ENCODE measurements around the gene MALAT1.
A peak's percentile ranks its signal among the peaks of the same experiment; 100 is the strongest.
"Not testable (repeated sequence)": the region's sequence is repeated elsewhere in the genome, so short reads cannot be mapped to it uniquely, and the experiment has no call there.

Gene MALAT1

DNA sequence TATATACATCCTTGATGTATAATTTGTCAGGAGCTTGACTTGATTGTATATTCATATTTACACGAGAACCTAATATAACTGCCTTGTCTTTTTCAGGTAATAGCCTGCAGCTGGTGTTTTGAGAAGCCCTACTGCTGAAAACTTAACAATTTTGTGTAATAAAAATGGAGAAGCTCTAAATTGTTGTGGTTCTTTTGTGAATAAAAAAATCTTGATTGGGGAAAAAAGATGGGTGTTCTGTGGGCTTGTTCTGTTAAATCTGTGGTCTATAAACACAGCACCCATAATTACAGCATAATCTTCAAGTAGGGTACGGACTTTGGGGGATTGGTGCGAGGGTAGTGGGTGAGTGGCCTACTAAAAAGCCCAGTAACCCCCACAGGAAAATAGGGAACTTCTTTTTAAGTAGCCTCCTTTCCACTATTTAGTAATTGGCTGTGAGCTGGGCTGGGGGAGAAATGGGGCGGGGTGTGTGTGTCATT lies 7.5 kb downstream of the MALAT1 start (continued):
- TF ChIP-seq ZC3H10 (CRISPR knock-in tag; IDR thresholded peaks at IDR 0.05) = peak; percentile 66
- no peak for TF ChIP-seq ESRRG (CRISPR knock-in tag; IDR thresholded peaks at IDR 0.05)
- no peak for TF ChIP-seq ZNF565 (CRISPR knock-in tag; conservative IDR thresholded peaks at IDR 0.05; ENCODE audit: low read depth)
- no peak for TF ChIP-seq CSRNP3 (CRISPR knock-in tag; IDR thresholded peaks at IDR 0.05)
- TF ChIP-seq PPARA (CRISPR knock-in tag; IDR thresholded peaks at IDR 0.05; ENCODE audit: borderline replicate concordance) = no peak
- 0 out of 2 replicates have a peak, but pooled peaks have one; percentile 43 for TF ChIP-seq TOX (CRISPR knock-in tag; IDR thresholded peaks at IDR 0.05; ENCODE audit: borderline replicate concordance)

DNA sequence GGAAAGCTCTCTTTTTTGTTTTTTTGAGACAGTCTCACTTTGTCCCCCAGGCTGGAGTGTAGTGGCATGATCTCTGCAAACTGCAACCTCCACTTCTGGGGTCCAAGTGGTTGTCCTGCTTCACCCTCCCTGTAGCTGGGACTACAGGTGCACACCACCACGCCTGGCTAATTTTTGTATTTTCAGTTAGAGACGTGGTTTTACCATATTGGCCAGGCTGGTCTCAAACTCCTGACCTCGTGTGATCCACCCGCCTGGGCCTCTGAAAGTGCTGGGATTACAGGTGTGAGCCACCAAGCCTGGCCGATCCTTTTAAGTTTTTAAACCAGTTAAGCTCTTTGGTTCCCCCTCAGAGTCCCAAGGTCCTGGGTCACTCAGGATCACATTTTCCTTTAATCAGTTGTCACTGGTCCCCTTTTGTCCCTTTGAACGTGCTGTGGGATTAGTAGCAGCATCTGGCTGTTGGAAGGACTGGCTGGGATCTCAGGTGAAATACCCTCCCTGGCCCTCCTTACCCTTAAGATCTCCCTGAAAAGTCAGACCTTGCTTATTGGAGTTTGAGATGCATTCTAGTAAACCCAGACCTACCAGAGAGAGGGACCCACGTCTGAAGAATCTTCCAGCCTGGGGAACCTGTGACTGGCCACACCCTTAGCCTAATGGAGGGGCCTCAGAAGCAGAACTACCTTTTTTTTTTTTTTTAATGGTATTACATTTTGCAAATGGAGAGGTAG lies 8.1 kb downstream of the MALAT1 start:
- ATAC-seq = peak; percentile 14
- TF ChIP-seq TSHZ2 (CRISPR knock-in tag; IDR thresholded peaks at IDR 0.05) = no peak
- peak; percentile 93 for TF ChIP-seq GLIS3 (CRISPR knock-in tag; IDR thresholded peaks at IDR 0.05)
- peak; percentile 89 for TF ChIP-seq PATZ1 (CRISPR knock-in tag; IDR thresholded peaks at IDR 0.05; ENCODE audit: borderline replicate concordance)
- TF ChIP-seq ZFP30 (CRISPR knock-in tag; IDR thresholded peaks at IDR 0.05) = peak; percentile 53
- no peak for TF ChIP-seq BACH2 (CRISPR knock-in tag; IDR thresholded peaks at IDR 0.05; ENCODE audit: borderline replicate concordance)
- peak; percentile 94 for TF ChIP-seq RARB (CRISPR knock-in tag; IDR thresholded peaks at IDR 0.05)
- TF ChIP-seq CSRNP3 (CRISPR knock-in tag; IDR thresholded peaks at IDR 0.05) = peak; percentile 96
- no peak; the same call in none of the 2 replicates for TF ChIP-seq ESRRG (CRISPR knock-in tag; IDR thresholded peaks at IDR 0.05)
- peak; percentile 41 for TF ChIP-seq ZNF8 (CRISPR knock-in tag; IDR thresholded peaks at IDR 0.05)
- peak; percentile 61 for TF ChIP-seq POU6F1 (CRISPR knock-in tag; IDR thresholded peaks at IDR 0.05; ENCODE audit: borderline replicate concordance, low read depth)
- TF ChIP-seq TCF4 (CRISPR knock-in tag; IDR thresholded peaks at IDR 0.05; ENCODE audit: borderline replicate concordance) = peak; percentile 44; the same call in 1 of the 2 replicates
- TF ChIP-seq, protein P1, sequence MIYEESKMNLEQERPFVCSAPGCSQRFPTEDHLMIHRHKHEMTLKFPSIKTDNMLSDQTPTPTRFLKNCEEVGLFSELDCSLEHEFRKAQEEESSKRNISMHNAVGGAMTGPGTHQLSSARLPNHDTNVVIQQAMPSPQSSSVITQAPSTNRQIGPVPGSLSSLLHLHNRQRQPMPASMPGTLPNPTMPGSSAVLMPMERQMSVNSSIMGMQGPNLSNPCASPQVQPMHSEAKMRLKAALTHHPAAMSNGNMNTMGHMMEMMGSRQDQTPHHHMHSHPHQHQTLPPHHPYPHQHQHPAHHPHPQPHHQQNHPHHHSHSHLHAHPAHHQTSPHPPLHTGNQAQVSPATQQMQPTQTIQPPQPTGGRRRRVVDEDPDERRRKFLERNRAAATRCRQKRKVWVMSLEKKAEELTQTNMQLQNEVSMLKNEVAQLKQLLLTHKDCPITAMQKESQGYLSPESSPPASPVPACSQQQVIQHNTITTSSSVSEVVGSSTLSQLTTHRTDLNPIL (CRISPR knock-in tag; IDR thresholded peaks at IDR 0.05; ENCODE audit: low read depth) = peak; percentile 75; the same call in 1 of the 2 replicates
- TF ChIP-seq ARNTL (CRISPR knock-in tag; IDR thresholded peaks at IDR 0.05; ENCODE audit: borderline replicate concordance, low read depth) = peak; percentile 85
- TF ChIP-seq ISL1 (CRISPR knock-in tag; IDR thresholded peaks at IDR 0.05) = no peak
- 0 out of 2 replicates have a peak, but pooled peaks have one; percentile 23 for TF ChIP-seq ZNF565 (CRISPR knock-in tag; conservative IDR thresholded peaks at IDR 0.05; ENCODE audit: low read depth)
- TF ChIP-seq ZFP3 (CRISPR knock-in tag; IDR thresholded peaks at IDR 0.05) = no peak
- TF ChIP-seq ZNF70 (CRISPR knock-in tag; IDR thresholded peaks at IDR 0.05) = no peak; the same call in 1 of the 2 replicates
- TF ChIP-seq PPARA (CRISPR knock-in tag; IDR thresholded peaks at IDR 0.05; ENCODE audit: borderline replicate concordance) = peak; percentile 82
- peak; percentile 90 for TF ChIP-seq ZC3H10 (CRISPR knock-in tag; IDR thresholded peaks at IDR 0.05)
- TF ChIP-seq OSR1 (CRISPR knock-in tag; IDR thresholded peaks at IDR 0.05) = no peak
- peak; percentile 19; the same call in 1 of the 2 replicates for TF ChIP-seq SNAI2 (CRISPR knock-in tag; IDR thresholded peaks at IDR 0.05)
- peak; percentile 32; the same call in 1 of the 2 replicates for TF ChIP-seq CSDC2 (CRISPR knock-in tag; IDR thresholded peaks at IDR 0.05)
- TF ChIP-seq TOX (CRISPR knock-in tag; IDR thresholded peaks at IDR 0.05; ENCODE audit: borderline replicate concordance) = peak; percentile 90

- ATAC-seq = not testable (repeated sequence)
Measured at GRCh38 chr11:65512311-65512710, 13.5 kb downstream of the MALAT1 start.

Data from SK-N-SH treated with all-trans-retinoic acid at 6 μM for 48 hours (cell line).